Measurements from ENCODE around the gene SMAD9. TPM values are rescaled to one million over a fixed set of nuclear protein-coding genes. Genes with fewer than 3 reads are reported as not detected.

SMAD9 gene
- total RNA-seq, 1 experiment from 2014 or later = 1.2 TPM

DNA sequence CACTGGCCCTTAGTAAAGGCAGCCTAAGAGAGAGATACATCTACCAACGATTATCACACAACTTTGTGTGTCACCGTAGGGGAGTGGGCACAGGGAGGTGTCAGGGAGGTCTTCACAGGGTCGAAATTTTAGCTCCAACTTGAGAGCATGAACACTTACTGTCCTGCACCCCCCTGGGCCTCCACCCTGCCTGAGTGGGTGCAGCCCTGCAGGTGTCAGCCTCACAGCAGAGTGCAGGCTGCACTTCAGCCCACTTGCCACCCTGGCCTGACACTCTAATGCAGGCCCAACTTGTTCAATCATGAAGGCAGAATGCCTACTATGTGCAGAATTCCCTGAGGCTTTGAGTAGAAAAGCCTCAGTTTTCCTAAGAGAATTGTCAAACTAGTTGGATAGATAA, 4.0 kb upstream of the SMAD9 start:
- intact Hi-C loops (cut with micrococcal nuclease; ENCODE audit: unreplicated experiment) = no loop called here
- Histone ChIP-seq H3K4me3 (ENCODE audit: low read depth, low read length) (no peak overlapping the region), H3K4me1 (no peaks in the 10 kb centered on the region), H3K9me3 (no peaks in the 10 kb centered on the region), H3K36me3 (ENCODE audit: control insufficient read depth, insufficient read depth, low read length) (no peaks in the 10 kb centered on the region), H3K27me3 (replicated peaks; ENCODE audit: control insufficient read depth, insufficient read depth, low read length) (no peaks in the 10 kb centered on the region)
- ChIA-PET POLR2A (no interaction called here), CTCF (no interaction called here)
- peaks cover 2% of the 10 kb centered on the region for H3K27me3 Mint-ChIP-seq (ENCODE audit: insufficient read depth, unreplicated experiment)
- no TSS peak for BruUV-seq (replicated peaks)
- H3K27ac Mint-ChIP-seq (ENCODE audit: unreplicated experiment) = no peak overlapping the region
- no peak for DNase-seq
- no peaks in the 10 kb centered on the region for H3K36me3 Mint-ChIP-seq (ENCODE audit: insufficient read depth, unreplicated experiment)
- H3K4me3 Mint-ChIP-seq (ENCODE audit: unreplicated experiment) = no peak overlapping the region
- H3K9me3 Mint-ChIP-seq (ENCODE audit: unreplicated experiment) = no peaks in the 10 kb centered on the region
- peaks cover 2% of the 10 kb centered on the region for H3K4me1 Mint-ChIP-seq (ENCODE audit: low read depth, unreplicated experiment)
- no peak for TF ChIP-seq CTCF (IDR thresholded peaks at IDR 0.05; ENCODE audit: insufficient read depth in 1 of 2, low read depth in 1 of 2, low read length in 1 of 2, severe bottlenecking in 1 of 2, unreplicated experiment in 1 of 2)

DNA sequence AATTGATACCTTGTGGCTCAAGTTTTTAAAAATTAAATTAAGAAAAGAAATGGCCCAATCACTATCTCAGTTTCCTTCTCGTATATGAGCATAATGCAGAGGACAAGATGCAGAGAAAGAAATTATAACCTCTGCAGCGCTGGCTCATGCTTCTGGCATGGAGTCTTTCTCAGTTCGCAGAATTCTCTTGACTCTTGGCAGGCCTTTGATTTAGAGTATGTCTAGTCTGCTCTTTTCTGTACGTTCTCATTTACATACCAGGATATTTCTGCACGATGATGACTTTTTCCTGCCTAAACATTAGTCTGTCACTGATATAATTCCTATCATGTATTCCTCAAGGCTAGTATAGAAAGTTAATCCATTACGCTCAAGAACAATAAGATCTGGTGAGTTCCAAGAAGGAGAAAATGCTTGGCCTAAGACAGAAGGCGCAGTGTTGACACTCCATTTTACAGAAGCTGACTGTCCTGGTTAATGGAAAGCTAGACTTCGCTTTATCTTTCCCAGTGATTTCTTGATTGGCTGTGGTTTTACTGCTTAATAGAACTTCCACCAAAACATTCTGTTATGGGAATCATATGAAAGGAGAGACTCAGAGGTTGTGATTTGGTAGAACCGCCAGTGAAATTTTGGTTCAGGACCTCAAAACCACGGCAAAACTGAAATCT, 1.7 kb upstream of the SMAD9 start:
- no peak for TF ChIP-seq CTCF (IDR thresholded peaks at IDR 0.05; ENCODE audit: insufficient read depth in 1 of 2, low read depth in 1 of 2, low read length in 1 of 2, severe bottlenecking in 1 of 2, unreplicated experiment in 1 of 2)
- Histone ChIP-seq H3K4me3 (ENCODE audit: low read depth, low read length) (no peak overlapping the region), H3K9me3 (no peaks in the 10 kb centered on the region), H3K4me1 (no peaks in the 10 kb centered on the region), H3K36me3 (ENCODE audit: control insufficient read depth, insufficient read depth, low read length) (no peaks in the 10 kb centered on the region), H3K27me3 (replicated peaks; ENCODE audit: control insufficient read depth, insufficient read depth, low read length) (no peaks in the 10 kb centered on the region)
- Mint-ChIP-seq H3K4me3 (ENCODE audit: unreplicated experiment) (no peak overlapping the region), H3K9me3 (ENCODE audit: unreplicated experiment) (no peaks in the 10 kb centered on the region), H3K27me3 (ENCODE audit: insufficient read depth, unreplicated experiment) (peaks cover 8% of the 10 kb centered on the region), H3K36me3 (ENCODE audit: insufficient read depth, unreplicated experiment) (no peaks in the 10 kb centered on the region), H3K4me1 (ENCODE audit: low read depth, unreplicated experiment) (peaks cover 7% of the 10 kb centered on the region), H3K27ac (ENCODE audit: unreplicated experiment) (no peak overlapping the region)
- DNase-seq = no peak
- intact Hi-C loops (cut with micrococcal nuclease; ENCODE audit: unreplicated experiment) = no loop called here
- no TSS peak for BruUV-seq (replicated peaks)
- ChIA-PET POLR2A (no interaction called here), CTCF (no interaction called here)

DNA sequence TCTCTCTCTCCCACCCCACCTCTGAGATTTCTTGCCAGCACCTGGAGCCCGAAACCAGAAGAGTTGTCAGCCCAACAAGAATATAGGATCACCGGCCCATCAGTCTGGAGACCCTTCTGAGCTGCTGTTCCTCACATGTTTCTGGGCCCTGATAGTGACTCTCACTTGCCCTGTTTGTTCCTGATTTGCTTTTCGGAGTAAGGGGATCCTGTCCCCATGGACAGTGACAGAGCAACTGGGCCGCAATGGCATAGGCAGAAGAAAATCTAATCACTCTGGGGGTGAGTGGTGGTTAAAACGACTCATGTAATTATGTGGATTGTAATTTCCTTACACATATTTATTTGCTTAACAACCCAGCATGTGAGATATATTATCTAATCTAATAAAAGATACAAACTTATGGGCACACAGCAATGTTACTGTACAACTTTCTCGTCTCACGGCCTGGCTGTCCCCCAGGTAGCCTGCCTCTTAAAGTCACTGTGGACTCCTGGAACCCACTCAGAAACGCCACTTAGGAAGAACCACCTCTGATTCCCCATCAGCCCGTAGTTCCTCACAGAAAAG, 663 bp upstream of the SMAD9 start:
- no peak overlapping the region for H3K27ac Mint-ChIP-seq (ENCODE audit: unreplicated experiment)
- DNase-seq = no peak
- H3K9me3 ChIP-seq = no peaks in the 10 kb centered on the region
- H3K27me3 ChIP-seq (replicated peaks; ENCODE audit: control insufficient read depth, insufficient read depth, low read length) = no peaks in the 10 kb centered on the region
- BruUV-seq (replicated peaks) = no TSS peak
- H3K4me1 Mint-ChIP-seq (ENCODE audit: low read depth, unreplicated experiment) = peaks cover 7% of the 10 kb centered on the region
- H3K9me3 Mint-ChIP-seq (ENCODE audit: unreplicated experiment) = no peaks in the 10 kb centered on the region
- ChIA-PET CTCF (no interaction called here), POLR2A (no interaction called here)
- no peaks in the 10 kb centered on the region for H3K36me3 ChIP-seq (ENCODE audit: control insufficient read depth, insufficient read depth, low read length)
- no peak overlapping the region for H3K4me3 ChIP-seq (ENCODE audit: low read depth, low read length)
- H3K4me1 ChIP-seq = no peaks in the 10 kb centered on the region
- no peaks in the 10 kb centered on the region for H3K36me3 Mint-ChIP-seq (ENCODE audit: insufficient read depth, unreplicated experiment)
- no peak for TF ChIP-seq CTCF (IDR thresholded peaks at IDR 0.05; ENCODE audit: insufficient read depth in 1 of 2, low read depth in 1 of 2, low read length in 1 of 2, severe bottlenecking in 1 of 2, unreplicated experiment in 1 of 2)
- peak overlapping the region; percentile 67 for H3K4me3 Mint-ChIP-seq (ENCODE audit: unreplicated experiment)
- H3K27me3 Mint-ChIP-seq (ENCODE audit: insufficient read depth, unreplicated experiment) = peaks cover 15% of the 10 kb centered on the region
- intact Hi-C loops (cut with micrococcal nuclease; ENCODE audit: unreplicated experiment) = no loop called here

Data from Caco-2 (cell line).